OCI-LY7 (cell line): ENCODE data around the gene LRP3.

Experiments
- CTCF ChIP-seq: fragments of 200-600 bp; sonication (generic); conservative IDR thresholded peaks from 2 replicates; pipeline ENCODE4 v1.5.1; 2014; ENCODE audit warnings: mild to moderate bottlenecking, antibody characterized with exemption, low read length, moderate library complexity, mixed read lengths
- EZH2phosphoT487 ChIP-seq: fragments of 200-600 bp; sonication (generic); IDR thresholded peaks from 2 replicates; pipeline ENCODE4 v1.6.1; 2018; ENCODE audit warnings: low read depth, borderline replicate concordance, mild to moderate bottlenecking, mixed run types, antibody characterized with exemption, low read length, moderate library complexity, mixed read lengths

- TF ChIP-seq CTCF: no peak; the same call in 1 of the 2 replicates
- no peak for TF ChIP-seq EZH2phosphoT487
These were observed 17.3 kb upstream of the LRP3 start for GRCh38 chr19:33176670-33177416.
